Neural cell (in vitro differentiated cells): Measurements from ENCODE around the gene LYRM2. TPM values are rescaled to one million over a fixed set of nuclear protein-coding genes. Genes with fewer than 3 reads are reported as not detected.

Experiments used
- H2AFZ ChIP-seq: fragments of 200-600, 300-800 bp; sonication (generic), shearing (Covaris generic); 2 replicates; pipeline ENCODE4 v1.6.0; 2014; ENCODE audit warnings: low read depth, mild to moderate bottlenecking, antibody characterized with exemption, low read length, moderate library complexity
- H3F3A ChIP-seq: fragments of 200-600 bp; shearing (Covaris generic); 2 replicates; pipeline ENCODE4 v1.6.1; 2016; ENCODE audit warnings: mild to moderate bottlenecking, moderate library complexity, mixed read lengths, antibody characterized with exemption, low read length; ENCODE audit not compliant: insufficient read depth, poor library complexity, severe bottlenecking
- H3K27ac ChIP-seq: fragments of 200-600, 300-800 bp; sonication (generic), shearing (Covaris generic); 2 replicates; pipeline ENCODE4 v1.5.1; 2014; ENCODE audit warnings: mild to moderate bottlenecking, low read length, moderate library complexity
- H3K27me3 ChIP-seq: fragments of 300-800, 200-600 bp; sonication (generic), shearing (Covaris generic); 2 replicates; pipeline ENCODE4 v1.6.0; 2014; ENCODE audit warnings: mild to moderate bottlenecking, low read depth, low read length, moderate library complexity; ENCODE audit not compliant: insufficient read depth
- H3K36me3 ChIP-seq: fragments of 300-800, 200-600 bp; sonication (generic), shearing (Covaris generic); 2 replicates; pipeline ENCODE4 v1.5.1; 2014; ENCODE audit warnings: mild to moderate bottlenecking, antibody characterized with exemption, low read length, moderate library complexity; ENCODE audit not compliant: insufficient read depth
- H3K4me2 ChIP-seq: fragments of 300-800, 200-600 bp; sonication (generic), shearing (Covaris generic); 2 replicates; pipeline ENCODE4 v1.6.0; 2014; ENCODE audit warnings: mild to moderate bottlenecking, low read length
- H3K4me3 ChIP-seq: fragments of 300-800, 200-600 bp; sonication (generic), shearing (Covaris generic); 2 replicates; pipeline ENCODE4 v1.5.1; 2014; ENCODE audit warnings: mild to moderate bottlenecking, low read length, moderate library complexity
- H3K79me2 ChIP-seq: fragments of 200-600 bp; shearing (Covaris generic); replicated peaks from 2 replicates; pipeline ENCODE4 v1.6.0; 2014; ENCODE audit warnings: mild to moderate bottlenecking, low read length, moderate library complexity; ENCODE audit not compliant: insufficient read depth
- H3K9ac ChIP-seq: fragments of 300-800, 200-600 bp; sonication (generic), shearing (Covaris generic); 2 replicates; pipeline ENCODE4 v1.6.1; 2016; ENCODE audit warnings: mild to moderate bottlenecking, low read length, mixed read lengths
- H3K9me2 ChIP-seq: fragments of 200-600 bp; shearing (Covaris generic); 2 replicates; pipeline ENCODE4 v1.6.1; 2016; ENCODE audit warnings: mild to moderate bottlenecking, low read length, mixed read lengths; ENCODE audit not compliant: insufficient read depth
- H3K9me3 ChIP-seq: fragments of 200-600, 300-800 bp; sonication (generic), shearing (Covaris generic); 2 replicates; pipeline ENCODE4 v1.6.1; 2016; ENCODE audit warnings: mild to moderate bottlenecking, mixed run types, low read length, moderate library complexity, mixed read lengths
- H4K20me1 ChIP-seq: fragments of 200-600 bp; shearing (Covaris generic); 2 replicates; pipeline ENCODE4 v1.6.1; 2016; ENCODE audit warnings: mild to moderate bottlenecking, mixed run types; ENCODE audit not compliant: insufficient read depth
- EP300 ChIP-seq: fragments of 450-650 bp; conservative IDR thresholded peaks from 2 replicates; pipeline ENCODE4 v1.6.1; 2014; ENCODE audit warnings: antibody characterized with exemption, mild to moderate bottlenecking, moderate library complexity; ENCODE audit not compliant: poor library complexity, severe bottlenecking
- EZH2 ChIP-seq: fragments of 200-600, 300-800 bp; shearing (Covaris generic), sonication (generic); IDR thresholded peaks from 2 replicates; pipeline ENCODE4 v1.6.1; 2014; ENCODE audit warnings: antibody characterized with exemption, low read length, borderline replicate concordance, mild to moderate bottlenecking; ENCODE audit not compliant: insufficient read depth, poor library complexity, severe bottlenecking
- MXI1 ChIP-seq: fragments of 450-650 bp; conservative IDR thresholded peaks from 2 replicates; pipeline ENCODE4 v1.6.1; 2014; ENCODE audit warnings: antibody characterized with exemption, mild to moderate bottlenecking; ENCODE audit not compliant: poor library complexity, severe bottlenecking
- POLR2AphosphoS5 ChIP-seq: IDR thresholded peaks from 2 replicates; pipeline ENCODE4 v1.6.1; 2012
- RAD21 ChIP-seq: fragments of 450-650 bp; conservative IDR thresholded peaks from 2 replicates; pipeline ENCODE4 v1.6.1; 2014; ENCODE audit warnings: antibody characterized with exemption, mild to moderate bottlenecking, moderate library complexity
- SMC3 ChIP-seq: fragments of 450-650 bp; conservative IDR thresholded peaks from 2 replicates; pipeline ENCODE4 v1.6.1; 2014; ENCODE audit warnings: antibody characterized with exemption, mild to moderate bottlenecking, moderate library complexity; ENCODE audit not compliant: poor library complexity
- TAF1 ChIP-seq: IDR thresholded peaks from 2 replicates; pipeline ENCODE4 v1.6.1; 2012; ENCODE audit warnings: low read depth
- polyA plus RNA-seq: library from polyadenylated mRNA; depleted of rRNA; stranded (reverse); fragments of >200 nt; gene quantifications from 2 replicates; pipeline ENCODE4 v1.2.3, GENCODE V29; 2014
- TF ChIP-seq, protein P1 (sequence below): IDR thresholded peaks from 2 replicates; pipeline ENCODE4 v1.6.1; 2012; ENCODE audit warnings: borderline replicate concordance
- TF ChIP-seq, protein P2 (sequence below): fragments of 450-650 bp; IDR thresholded peaks from 2 replicates; pipeline ENCODE4 v1.5.1; 2014; ENCODE audit warnings: antibody characterized with exemption, mild to moderate bottlenecking, moderate library complexity; ENCODE audit not compliant: poor library complexity, severe bottlenecking

LYRM2 gene
- polyA plus RNA-seq, 1 donor from 2014 or later = 25.5 TPM

- no peak overlapping the region for H2AFZ ChIP-seq
- no peaks in the 10 kb centered on the region for H3K27me3 ChIP-seq
- TF ChIP-seq, protein P1, sequence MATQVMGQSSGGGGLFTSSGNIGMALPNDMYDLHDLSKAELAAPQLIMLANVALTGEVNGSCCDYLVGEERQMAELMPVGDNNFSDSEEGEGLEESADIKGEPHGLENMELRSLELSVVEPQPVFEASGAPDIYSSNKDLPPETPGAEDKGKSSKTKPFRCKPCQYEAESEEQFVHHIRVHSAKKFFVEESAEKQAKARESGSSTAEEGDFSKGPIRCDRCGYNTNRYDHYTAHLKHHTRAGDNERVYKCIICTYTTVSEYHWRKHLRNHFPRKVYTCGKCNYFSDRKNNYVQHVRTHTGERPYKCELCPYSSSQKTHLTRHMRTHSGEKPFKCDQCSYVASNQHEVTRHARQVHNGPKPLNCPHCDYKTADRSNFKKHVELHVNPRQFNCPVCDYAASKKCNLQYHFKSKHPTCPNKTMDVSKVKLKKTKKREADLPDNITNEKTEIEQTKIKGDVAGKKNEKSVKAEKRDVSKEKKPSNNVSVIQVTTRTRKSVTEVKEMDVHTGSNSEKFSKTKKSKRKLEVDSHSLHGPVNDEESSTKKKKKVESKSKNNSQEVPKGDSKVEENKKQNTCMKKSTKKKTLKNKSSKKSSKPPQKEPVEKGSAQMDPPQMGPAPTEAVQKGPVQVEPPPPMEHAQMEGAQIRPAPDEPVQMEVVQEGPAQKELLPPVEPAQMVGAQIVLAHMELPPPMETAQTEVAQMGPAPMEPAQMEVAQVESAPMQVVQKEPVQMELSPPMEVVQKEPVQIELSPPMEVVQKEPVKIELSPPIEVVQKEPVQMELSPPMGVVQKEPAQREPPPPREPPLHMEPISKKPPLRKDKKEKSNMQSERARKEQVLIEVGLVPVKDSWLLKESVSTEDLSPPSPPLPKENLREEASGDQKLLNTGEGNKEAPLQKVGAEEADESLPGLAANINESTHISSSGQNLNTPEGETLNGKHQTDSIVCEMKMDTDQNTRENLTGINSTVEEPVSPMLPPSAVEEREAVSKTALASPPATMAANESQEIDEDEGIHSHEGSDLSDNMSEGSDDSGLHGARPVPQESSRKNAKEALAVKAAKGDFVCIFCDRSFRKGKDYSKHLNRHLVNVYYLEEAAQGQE = no peak
- TF ChIP-seq EZH2 (no peak), MXI1 (no peak), POLR2AphosphoS5 (no peak), SMC3 (no peak), TAF1 (no peak)
- TF ChIP-seq, protein P2, sequence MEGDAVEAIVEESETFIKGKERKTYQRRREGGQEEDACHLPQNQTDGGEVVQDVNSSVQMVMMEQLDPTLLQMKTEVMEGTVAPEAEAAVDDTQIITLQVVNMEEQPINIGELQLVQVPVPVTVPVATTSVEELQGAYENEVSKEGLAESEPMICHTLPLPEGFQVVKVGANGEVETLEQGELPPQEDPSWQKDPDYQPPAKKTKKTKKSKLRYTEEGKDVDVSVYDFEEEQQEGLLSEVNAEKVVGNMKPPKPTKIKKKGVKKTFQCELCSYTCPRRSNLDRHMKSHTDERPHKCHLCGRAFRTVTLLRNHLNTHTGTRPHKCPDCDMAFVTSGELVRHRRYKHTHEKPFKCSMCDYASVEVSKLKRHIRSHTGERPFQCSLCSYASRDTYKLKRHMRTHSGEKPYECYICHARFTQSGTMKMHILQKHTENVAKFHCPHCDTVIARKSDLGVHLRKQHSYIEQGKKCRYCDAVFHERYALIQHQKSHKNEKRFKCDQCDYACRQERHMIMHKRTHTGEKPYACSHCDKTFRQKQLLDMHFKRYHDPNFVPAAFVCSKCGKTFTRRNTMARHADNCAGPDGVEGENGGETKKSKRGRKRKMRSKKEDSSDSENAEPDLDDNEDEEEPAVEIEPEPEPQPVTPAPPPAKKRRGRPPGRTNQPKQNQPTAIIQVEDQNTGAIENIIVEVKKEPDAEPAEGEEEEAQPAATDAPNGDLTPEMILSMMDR = no peak
- no peak overlapping the region for H3K9ac ChIP-seq
- no peak overlapping the region for H3K4me3 ChIP-seq
- H4K20me1 ChIP-seq = no peaks in the 10 kb centered on the region
- H3K27ac ChIP-seq = no peak overlapping the region
- H3K9me3 ChIP-seq = no peaks in the 10 kb centered on the region
- no peaks in the 10 kb centered on the region for H3K9me2 ChIP-seq
- no peaks in the 10 kb centered on the region for H3K36me3 ChIP-seq
- no peaks in the 10 kb centered on the region for H3F3A ChIP-seq
- no peak overlapping the region for H3K4me2 ChIP-seq
- no peaks in the 10 kb centered on the region for H3K79me2 ChIP-seq
Observed at GRCh38 chr6:89582669-89583325, 55.8 kb downstream of the LYRM2 start.

- Histone ChIP-seq H2AFZ (no peak overlapping the region), H3K9me3 (no peaks in the 10 kb centered on the region), H3F3A (no peaks in the 10 kb centered on the region), H4K20me1 (no peaks in the 10 kb centered on the region), H3K27me3 (no peaks in the 10 kb centered on the region), H3K9ac (no peak overlapping the region), H3K27ac (no peak overlapping the region), H3K36me3 (no peaks in the 10 kb centered on the region), H3K9me2 (no peaks in the 10 kb centered on the region), H3K4me2 (no peak overlapping the region), H3K79me2 (no peaks in the 10 kb centered on the region), H3K4me3 (no peak overlapping the region)
- TF ChIP-seq TAF1 (no peak), RAD21 (no peak), EZH2 (no peak), EP300 (no peak), MXI1 (no peak), POLR2AphosphoS5 (no peak), SMC3 (no peak)
- TF ChIP-seq, protein P2 = no peak
- TF ChIP-seq, protein P1 = no peak
Observed at GRCh38 chr6:89581689-89582088, 56.9 kb downstream of the LYRM2 start.
